NB4 (cell line): ENCODE measurements around the gene CPVL.

Experiments
- DNase-seq: peaks from one replicate; pipeline ENCODE4 v3.0.0; 2010; ENCODE audit warnings: low read depth
- H3K4me3 ChIP-seq: one replicate; pipeline ENCODE4 v1.5.1; 2011; ENCODE audit warnings: mild to moderate bottlenecking, low read depth, low read length, moderate library complexity
- CTCF ChIP-seq: IDR thresholded peaks from one replicate; pipeline ENCODE4 v1.5.1; 2012; ENCODE audit warnings: low read depth, low read length
- MAX ChIP-seq: IDR thresholded peaks from 2 replicates; pipeline ENCODE4 v1.6.1; 2011; ENCODE audit warnings: low read depth, low read length
- MYC ChIP-seq: IDR thresholded peaks from 2 replicates; pipeline ENCODE4 v1.6.1; 2011; ENCODE audit warnings: low read depth, low read length
- POLR2A ChIP-seq: IDR thresholded peaks from 2 replicates; pipeline ENCODE4 v1.6.1; 2011; ENCODE audit warnings: mild to moderate bottlenecking; ENCODE audit not compliant: insufficient read length; ENCODE audit errors: extremely low read depth

CPVL gene

GRCh38 chr7:29077176-29077575, 69.2 kb downstream of the CPVL start:
- TF ChIP-seq CTCF (no peak), MYC (no peak), MAX (no peak), POLR2A (no peak)
- no peak overlapping the region for H3K4me3 ChIP-seq
- DNase-seq = no peak

GRCh38 chr7:29076631-29077030, 69.7 kb downstream of the CPVL start:
- no peak for DNase-seq
- no peak overlapping the region for H3K4me3 ChIP-seq
- no peak for TF ChIP-seq CTCF

GRCh38 chr7:29075606-29076005, 70.7 kb downstream of the CPVL start:
- TF ChIP-seq MAX (no peak), CTCF (no peak), MYC (no peak), POLR2A (no peak)
- no peak for DNase-seq
- no peak overlapping the region for H3K4me3 ChIP-seq

GRCh38 chr7:29071203-29071874, 75.0 kb downstream of the CPVL start:
- H3K4me3 ChIP-seq = no peak overlapping the region
- TF ChIP-seq POLR2A (no peak), MYC (no peak), CTCF (no peak), MAX (no peak)
- no peak for DNase-seq

- DNase-seq = no peak
These were observed 79.7 kb downstream of the CPVL start for GRCh38 chr7:29066641-29067040.

More at GRCh38 chr7:29066641-29067040, 79.7 kb downstream of the CPVL start:
- TF ChIP-seq POLR2A = no peak
- no peak for TF ChIP-seq MYC
- TF ChIP-seq MAX = no peak
- no peak for TF ChIP-seq CTCF
- no peak overlapping the region for H3K4me3 ChIP-seq
